IMR-90 (cell line): ENCODE data around the gene RASL11A. TPM values are rescaled to one million over a fixed set of nuclear protein-coding genes. Genes with fewer than 3 reads are reported as not detected.

Experiments
- ATAC-seq: fragments of 200-7000 bp; cut with Tn5 transposase; 2 replicates; pipeline ENCODE4 v1.9.1; 2020; ENCODE audit warnings: low read depth, mild to moderate bottlenecking, moderate library complexity
- BruUV-seq: library from RNA; stranded (reverse); fragments of 400-500 nt; replicated peaks from 2 replicates; lab custom pipeline; 2021; lab: Mats Ljungman, UMichigan
- CTCF ChIA-PET: fragments of 300-600 bp; formaldehyde crosslinking; extraction: SDS; loops from one replicate; lab custom pipeline; 2021; ENCODE audit warnings: antibody characterized with exemption; lab: Yijun Ruan, JAX
- POLR2A ChIA-PET: fragments of 300-600 bp; sonication (Branson Sonifier 250); formaldehyde crosslinking; loops from one replicate; lab custom pipeline; 2022; ENCODE audit warnings: antibody characterized with exemption; ENCODE audit not compliant: unreplicated experiment; lab: Charles Lee
- DNase-seq: peaks from one replicate; pipeline ENCODE4 v3.0.0; 2013
- H2AFZ ChIP-seq: replicated peaks from 2 replicates; pipeline ENCODE3; 2013; ENCODE audit warnings: low read length, mild to moderate bottlenecking; ENCODE audit not compliant: poor library complexity
- H2AK5ac ChIP-seq: 2 replicates; pipeline ENCODE4 v1.6.1; 2013; ENCODE audit warnings: low read depth, low read length, inconsistent platforms
- H2AK9ac ChIP-seq: replicated peaks from 2 replicates; pipeline ENCODE3; 2013; ENCODE audit warnings: mild to moderate bottlenecking, low read depth, low read length, moderate library complexity; ENCODE audit not compliant: poor library complexity
- H2BK120ac ChIP-seq: 2 replicates; pipeline ENCODE4 v1.6.1; 2013; ENCODE audit warnings: low read depth, low read length, inconsistent platforms
- H2BK15ac ChIP-seq: 3 replicates; pipeline ENCODE4 v1.6.1; 2013; ENCODE audit warnings: low read depth, low read length, inconsistent platforms
- H2BK20ac ChIP-seq: 2 replicates; pipeline ENCODE4 v1.6.1; 2013; ENCODE audit warnings: low read depth, mild to moderate bottlenecking, inconsistent platforms, low read length, moderate library complexity
- H2BK5ac ChIP-seq: 2 replicates; pipeline ENCODE4 v1.6.1; 2013; ENCODE audit warnings: mild to moderate bottlenecking, low read depth, low read length, inconsistent platforms; ENCODE audit not compliant: poor library complexity, severe bottlenecking
- H3K14ac ChIP-seq: replicated peaks from 2 replicates; pipeline ENCODE4 v1.6.1; 2013; ENCODE audit warnings: low read depth, low read length, inconsistent platforms
- H3K18ac ChIP-seq: 2 replicates; pipeline ENCODE4 v1.6.1; 2013; ENCODE audit warnings: low read depth, low read length, control low read depth
- H3K23ac ChIP-seq: 2 replicates; pipeline ENCODE4 v1.6.1; 2013; ENCODE audit warnings: low read depth, low read length, inconsistent platforms
- H3K27ac ChIP-seq: 2 replicates; pipeline ENCODE4 v1.5.1; 2013; ENCODE audit warnings: mild to moderate bottlenecking, control low read depth, low read length; ENCODE audit not compliant: insufficient read depth
- H3K27me3 ChIP-seq: 2 replicates; pipeline ENCODE4 v1.6.1; 2013; ENCODE audit warnings: low read length; ENCODE audit not compliant: control insufficient read depth, insufficient read depth
- H3K36me3 ChIP-seq: 2 replicates; pipeline ENCODE4 v1.6.1; 2013; ENCODE audit warnings: low read length, mixed read lengths; ENCODE audit not compliant: control insufficient read depth, insufficient read depth
- H3K4ac ChIP-seq: 2 replicates; pipeline ENCODE4 v1.6.1; 2013; ENCODE audit warnings: low read depth, low read length, inconsistent platforms
- H3K4me1 ChIP-seq: 2 replicates; pipeline ENCODE4 v1.6.1; 2013; ENCODE audit warnings: low read length, mixed read lengths; ENCODE audit not compliant: control insufficient read depth, insufficient read depth
- H3K4me2 ChIP-seq: 2 replicates; pipeline ENCODE4 v1.6.1; 2013; ENCODE audit warnings: low read depth, mild to moderate bottlenecking, control low read depth, low read length, moderate library complexity
- H3K4me3 ChIP-seq: 2 replicates; pipeline ENCODE4 v1.5.1; 2013; ENCODE audit warnings: low read depth, mild to moderate bottlenecking, control low read depth, low read length, moderate library complexity; ENCODE audit not compliant: insufficient read depth
- H3K56ac ChIP-seq: 2 replicates; pipeline ENCODE4 v1.6.1; 2013; ENCODE audit warnings: low read length, inconsistent platforms; ENCODE audit not compliant: insufficient read depth; ENCODE audit errors: extremely low read depth
- H3K79me1 ChIP-seq, 2 experiments: 2 replicates each; pipeline ENCODE4 v1.6.1; 2013; ENCODE audit warnings: low read length in 2 of 2, inconsistent platforms in 1 of 2, low read depth in 1 of 2
- H3K9ac ChIP-seq: 2 replicates; pipeline ENCODE4 v1.6.1; 2013; ENCODE audit warnings: low read depth, low read length, control low read depth
- H3K9me1 ChIP-seq: 2 replicates; pipeline ENCODE4 v1.6.1; 2013; ENCODE audit warnings: low read length, inconsistent platforms; ENCODE audit not compliant: insufficient read depth
- H3K9me3 ChIP-seq: 2 replicates; pipeline ENCODE4 v1.6.1; 2013; ENCODE audit warnings: low read length; ENCODE audit not compliant: control insufficient read depth, insufficient read depth
- H4K20me1 ChIP-seq: 2 replicates; pipeline ENCODE4 v1.6.1; 2013; ENCODE audit warnings: low read length, inconsistent platforms; ENCODE audit not compliant: insufficient read depth
- H4K5ac ChIP-seq: 2 replicates; pipeline ENCODE4 v1.6.1; 2013; ENCODE audit warnings: mild to moderate bottlenecking, low read depth, low read length, control low read depth
- H4K8ac ChIP-seq, 2 experiments: 2 replicates each; pipeline ENCODE4 v1.6.1; 2013; ENCODE audit warnings: low read depth in 2 of 2, low read length in 2 of 2, control low read depth in 1 of 2, inconsistent platforms in 1 of 2
- H4K91ac ChIP-seq: 2 replicates; pipeline ENCODE4 v1.6.1; 2013; ENCODE audit warnings: low read depth, low read length, inconsistent platforms; ENCODE audit not compliant: insufficient read depth
- MAFK ChIP-seq: IDR thresholded peaks from 2 replicates; pipeline ENCODE4 v1.6.1; 2012; ENCODE audit warnings: low read depth, low read length, improper control_type of control experiment
- MAZ ChIP-seq: IDR thresholded peaks from 2 replicates; pipeline ENCODE4 v1.6.1; 2012; ENCODE audit warnings: low read depth, mild to moderate bottlenecking, low read length, improper control_type of control experiment, moderate library complexity, borderline replicate concordance
- NFE2L2 ChIP-seq: fragments of 150-350 bp; IDR thresholded peaks from 2 replicates; pipeline ENCODE4 v1.6.1; 2016; ENCODE audit warnings: low read depth, mild to moderate bottlenecking, low read length
- SMC3 ChIP-seq: fragments of 150-350 bp; IDR thresholded peaks from 2 replicates; pipeline ENCODE4 v1.6.1; 2016; ENCODE audit warnings: low read depth, mild to moderate bottlenecking, antibody characterized with exemption, low read length, moderate library complexity
- WGBS, 2 experiments: methylation state at CpG; one replicate each; pipeline versions ENCODE4 v1.1.5 to v1.1.7; 2013; ENCODE audit warnings: missing lambda C conversion rate in 2 of 2; ENCODE audit not compliant: insufficient read length in 1 of 2; ENCODE audit errors: extremely low coverage in 2 of 2; 5-methylcytosine and 5-hydroxymethylcytosine counted together
- dilution Hi-C: fragments of 300-500 bp; cut with HindIII; formaldehyde crosslinking; loops from one replicate; pipeline ENCODE4 v1.14.3; 2018; ENCODE audit warnings: low sequenced_read_pairs; ENCODE audit not compliant: unreplicated experiment
- in situ Hi-C: fragments of 300-500 bp; cut with MboI; formaldehyde crosslinking; loops from 3 replicates; pipeline ENCODE4 v1.14.3; 2019; ENCODE audit warnings: low sequenced_read_pairs, inconsistent platforms, mixed read lengths
- intact Hi-C: fragments of 100-400 bp; cut with micrococcal nuclease; formaldehyde crosslinking; loops from 2 replicates; pipeline ENCODE4 v1.10.0; 2022
- polyA plus RNA-seq, 3 experiments: library from polyadenylated mRNA; depleted of rRNA; stranded (reverse); fragments of >200 nt; gene quantifications; 2 replicates each; pipeline ENCODE4 v1.2.3, GENCODE V29; 2012; ENCODE audit warnings: low replicate concordance in 1 of 3
- total RNA-seq: library from RNA; depleted of rRNA; stranded (reverse); fragments of >200 nt; gene quantifications from 2 replicates; pipeline ENCODE4 v1.2.3, GENCODE V29; 2012
- TF ChIP-seq, protein P1 (sequence below): conservative IDR thresholded peaks from 2 replicates; pipeline ENCODE4 v1.5.1; 2012; ENCODE audit warnings: mild to moderate bottlenecking, low read depth, low read length, improper control_type of control experiment
- TF ChIP-seq, protein P2 (sequence below): fragments of 150-350 bp; IDR thresholded peaks from 2 replicates; pipeline ENCODE4 v1.6.1; 2017; ENCODE audit warnings: mild to moderate bottlenecking, antibody characterized with exemption, low read length, low read depth

The RASL11A gene
- total and polyA plus RNA-seq, 2 of the 4 experiments (the other 2 are of a cell fraction) = 10.4 to 18.5 TPM

DNA sequence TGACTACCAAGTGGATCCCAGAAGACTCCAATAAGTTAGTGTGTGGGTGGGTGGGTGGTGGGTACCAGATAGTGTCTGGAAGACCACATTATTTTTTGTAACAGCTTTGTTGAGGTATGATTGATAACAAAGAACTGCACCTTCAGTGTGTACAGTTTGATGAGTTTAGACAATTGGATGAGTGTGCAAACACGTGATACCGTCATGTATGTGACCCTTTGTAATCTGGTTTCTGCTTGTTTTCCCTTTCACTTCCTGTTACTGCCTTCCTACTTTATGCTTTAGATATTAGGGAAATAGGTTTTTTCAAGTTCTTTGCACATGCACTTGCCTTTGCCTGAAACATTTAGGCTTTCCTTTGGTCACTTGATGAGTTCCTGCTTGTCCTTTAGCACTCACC, 10.8 kb upstream of the RASL11A start:
- dilution Hi-C loops = no loop called here
- ChIA-PET POLR2A (no interaction called here), CTCF (no interaction called here)
- in situ Hi-C loops = no loop called here
- Histone ChIP-seq H3K9me3 (no peaks in the 10 kb centered on the region), H3K36me3 (peaks cover 34% of the 10 kb centered on the region), H3K4me3 (no peak overlapping the region), H2AK9ac (no peak overlapping the region), H3K9me1 (peaks cover 11% of the 10 kb centered on the region; the same call in 1 of the 2 replicates), H2BK120ac (no peak overlapping the region), H3K4ac (no peak overlapping the region), H3K4me1 (0 out of 2 replicates have a peak, but pooled peaks cover 2% of the 10 kb centered on the region), H2AFZ (no peak overlapping the region), H2AK5ac (no peak overlapping the region), H3K18ac (no peak overlapping the region), H2BK5ac (no peak overlapping the region), H4K91ac (no peak overlapping the region), H3K4me2 (no peak overlapping the region), H3K23ac (no peak overlapping the region), H4K8ac (no peak overlapping the region), H4K20me1 (peaks cover 36% of the 10 kb centered on the region; the same call in 1 of the 2 replicates), H3K14ac (no peak overlapping the region), H3K27ac (no peak overlapping the region), H3K56ac (no peak overlapping the region), H2BK20ac (no peak overlapping the region), H4K5ac (no peak overlapping the region), H3K9ac (no peak overlapping the region), H3K27me3 (no peaks in the 10 kb centered on the region), H3K79me1 (peaks cover 15 to 51% of the 10 kb centered on the region in 2 experiments), H2BK15ac (no peak overlapping the region)
- no TSS peak for BruUV-seq
- intact Hi-C loops = no loop called here
- no peak for TF ChIP-seq MAFK
- no peak for TF ChIP-seq NFE2L2
- TF ChIP-seq, protein P1, sequence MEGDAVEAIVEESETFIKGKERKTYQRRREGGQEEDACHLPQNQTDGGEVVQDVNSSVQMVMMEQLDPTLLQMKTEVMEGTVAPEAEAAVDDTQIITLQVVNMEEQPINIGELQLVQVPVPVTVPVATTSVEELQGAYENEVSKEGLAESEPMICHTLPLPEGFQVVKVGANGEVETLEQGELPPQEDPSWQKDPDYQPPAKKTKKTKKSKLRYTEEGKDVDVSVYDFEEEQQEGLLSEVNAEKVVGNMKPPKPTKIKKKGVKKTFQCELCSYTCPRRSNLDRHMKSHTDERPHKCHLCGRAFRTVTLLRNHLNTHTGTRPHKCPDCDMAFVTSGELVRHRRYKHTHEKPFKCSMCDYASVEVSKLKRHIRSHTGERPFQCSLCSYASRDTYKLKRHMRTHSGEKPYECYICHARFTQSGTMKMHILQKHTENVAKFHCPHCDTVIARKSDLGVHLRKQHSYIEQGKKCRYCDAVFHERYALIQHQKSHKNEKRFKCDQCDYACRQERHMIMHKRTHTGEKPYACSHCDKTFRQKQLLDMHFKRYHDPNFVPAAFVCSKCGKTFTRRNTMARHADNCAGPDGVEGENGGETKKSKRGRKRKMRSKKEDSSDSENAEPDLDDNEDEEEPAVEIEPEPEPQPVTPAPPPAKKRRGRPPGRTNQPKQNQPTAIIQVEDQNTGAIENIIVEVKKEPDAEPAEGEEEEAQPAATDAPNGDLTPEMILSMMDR = no peak
- no peak for TF ChIP-seq SMC3
- TF ChIP-seq, protein P2, sequence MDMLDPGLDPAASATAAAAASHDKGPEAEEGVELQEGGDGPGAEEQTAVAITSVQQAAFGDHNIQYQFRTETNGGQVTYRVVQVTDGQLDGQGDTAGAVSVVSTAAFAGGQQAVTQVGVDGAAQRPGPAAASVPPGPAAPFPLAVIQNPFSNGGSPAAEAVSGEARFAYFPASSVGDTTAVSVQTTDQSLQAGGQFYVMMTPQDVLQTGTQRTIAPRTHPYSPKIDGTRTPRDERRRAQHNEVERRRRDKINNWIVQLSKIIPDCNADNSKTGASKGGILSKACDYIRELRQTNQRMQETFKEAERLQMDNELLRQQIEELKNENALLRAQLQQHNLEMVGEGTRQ = no peak
- TF ChIP-seq MAZ = no peak
- DNase-seq (no peak), ATAC-seq (no peak)
- WGBS, 2 experiments = no CpG with 5 or more reads among the region's 2 CpGs
